ENCODE measurements around the gene OR2L2. TPM values are rescaled to one million over a fixed set of nuclear protein-coding genes. Genes with fewer than 3 reads are reported as not detected.

Gene OR2L2
- total and polyA plus RNA-seq, 9 of the 15 experiments (the other 6 are each of a cell fraction or from before 2014, with no cell fraction given), result 0.04 to 0.07 (median 0.05) TPM; not detected in 6

- WGBS (ENCODE audit: insufficient coverage, low coverage, missing lambda C conversion rate), result 1% methylated on average over 3 of the region's 3 CpGs
- CTCF ChIA-PET (ENCODE audit: low intra/inter-chr PET ratio), result no interaction called here
- ATAC-seq (no peak), DNase-seq (ENCODE audit: extremely low read depth in 1 of 4, low spot score in 3 of 4) (no peak), FAIRE-seq (no peak)
- H3K27ac ChIP-seq (ENCODE audit: extremely low read depth, low read depth, low read length), result no peak overlapping the region
- POLR2A ChIA-PET, result no interaction called here
- no peaks in the 10 kb centered on the region for H3K4me1 ChIP-seq (replicated peaks in 1 of 2; ENCODE audit: control insufficient read depth in 2 of 2, insufficient read depth in 2 of 2, low read length in 2 of 2)
- H3K4me2 ChIP-seq (ENCODE audit: insufficient read depth, low read length), result no peak overlapping the region
- H2AFZ ChIP-seq (ENCODE audit: low read depth, low read length), result no peak overlapping the region
- no peak overlapping the region for H3K4me3 ChIP-seq
- no peaks in the 10 kb centered on the region for H3K36me3 ChIP-seq (ENCODE audit: control insufficient read depth, insufficient read depth, low read length)
- no peaks in the 10 kb centered on the region for H3K27me3 ChIP-seq (ENCODE audit: control insufficient read depth in 2 of 2, insufficient read depth in 2 of 2, low read length in 2 of 2)
- TF ChIP-seq ZNF507 (tag; conservative IDR thresholded peaks at IDR 0.05) (0 out of 2 replicates have a peak, but pooled peaks have one; percentile 23), NCOA2 (IDR thresholded peaks at IDR 0.05; ENCODE audit: partially characterized antibody in 2 of 2) (no peak), ZNF324 (CRISPR knock-in tag; IDR thresholded peaks at IDR 0.05) (peak; percentile 99), SRF (CRISPR knock-in tag; IDR thresholded peaks at IDR 0.05) (no peak)
- BruUV-seq (replicated peaks), result no TSS peak
- peaks cover 3% of the 10 kb centered on the region for H3K9me3 ChIP-seq (replicated peaks; ENCODE audit: control insufficient read depth, insufficient read depth, low read depth, low read length)
- H3K9me1 ChIP-seq (ENCODE audit: control insufficient read depth, insufficient read depth, low read length), result no peaks in the 10 kb centered on the region
- no peaks in the 10 kb centered on the region for H4K20me1 ChIP-seq (replicated peaks; ENCODE audit: control insufficient read depth, insufficient read depth, low read length)
- intact Hi-C loops (cut with micrococcal nuclease), result no loop called here
- no peaks in the 10 kb centered on the region for H3K79me2 ChIP-seq (ENCODE audit: control insufficient read depth, insufficient read depth, low read length)
- in situ Hi-C loops (cut with MboI), result no loop called here
- no peak overlapping the region for H3K9ac ChIP-seq (ENCODE audit: insufficient read depth in 1 of 2, low read depth in 2 of 2, low read length in 2 of 2)
Measured at GRCh38 chr1:248009681-248010080, 20.2 kb upstream of the OR2L2 start.

GRCh38 chr1:248013229-248013710 is 16.6 kb upstream of the OR2L2 start, which contains the start of gene OR2L5:
OR2L5 (plus strand) TSS chr1:248013660; CDS start chr1:248021948, 8,288 bp downstream.
- Histone ChIP-seq H3K9me1 (ENCODE audit: control insufficient read depth, insufficient read depth, low read length) (no peaks in the 10 kb centered on the region), H2AFZ (ENCODE audit: low read depth, low read length) (no peak within 1 kb of the TSS), H3K36me3 (ENCODE audit: control insufficient read depth, insufficient read depth, low read length) (no peaks in the 10 kb centered on the region), H3K4me3 (no peak within 1 kb of the TSS), H3K27me3 (ENCODE audit: control insufficient read depth in 2 of 2, insufficient read depth in 2 of 2, low read length in 2 of 2) (no peaks in the 10 kb centered on the region), H3K27ac (ENCODE audit: extremely low read depth, low read depth, low read length) (no peak within 1 kb of the TSS), H3K9ac (ENCODE audit: insufficient read depth in 1 of 2, low read depth in 2 of 2, low read length in 2 of 2) (no peak within 1 kb of the TSS), H4K20me1 (replicated peaks; ENCODE audit: control insufficient read depth, insufficient read depth, low read length) (no peaks in the 10 kb centered on the region), H3K4me2 (ENCODE audit: insufficient read depth, low read length) (no peak within 1 kb of the TSS), H3K4me1 (replicated peaks in 1 of 2; ENCODE audit: control insufficient read depth in 2 of 2, insufficient read depth in 2 of 2, low read length in 2 of 2) (no peaks in the 10 kb centered on the region), H3K79me2 (ENCODE audit: control insufficient read depth, insufficient read depth, low read length) (no peaks in the 10 kb centered on the region), H3K9me3 (replicated peaks; ENCODE audit: control insufficient read depth, insufficient read depth, low read depth, low read length) (no peaks in the 10 kb centered on the region; the same call in 1 of the 2 replicates)
- DNase-seq (ENCODE audit: extremely low read depth in 1 of 4, low spot score in 3 of 4) (no peak), FAIRE-seq (no peak), ATAC-seq (no peak)
- BruUV-seq (replicated peaks), result no TSS peak
- CTCF ChIA-PET (ENCODE audit: low intra/inter-chr PET ratio), result no interaction called here
- WGBS (ENCODE audit: insufficient coverage, low coverage, missing lambda C conversion rate), result 0% methylated on average over 2 of the region's 2 CpGs
- in situ Hi-C loops (cut with MboI) (no loop called here), intact Hi-C loops (cut with micrococcal nuclease) (no loop called here)
- POLR2A ChIA-PET, result no interaction called here
- no peak for TF ChIP-seq MCM7 (IDR thresholded peaks at IDR 0.05)
- TF ChIP-seq, protein P1, sequence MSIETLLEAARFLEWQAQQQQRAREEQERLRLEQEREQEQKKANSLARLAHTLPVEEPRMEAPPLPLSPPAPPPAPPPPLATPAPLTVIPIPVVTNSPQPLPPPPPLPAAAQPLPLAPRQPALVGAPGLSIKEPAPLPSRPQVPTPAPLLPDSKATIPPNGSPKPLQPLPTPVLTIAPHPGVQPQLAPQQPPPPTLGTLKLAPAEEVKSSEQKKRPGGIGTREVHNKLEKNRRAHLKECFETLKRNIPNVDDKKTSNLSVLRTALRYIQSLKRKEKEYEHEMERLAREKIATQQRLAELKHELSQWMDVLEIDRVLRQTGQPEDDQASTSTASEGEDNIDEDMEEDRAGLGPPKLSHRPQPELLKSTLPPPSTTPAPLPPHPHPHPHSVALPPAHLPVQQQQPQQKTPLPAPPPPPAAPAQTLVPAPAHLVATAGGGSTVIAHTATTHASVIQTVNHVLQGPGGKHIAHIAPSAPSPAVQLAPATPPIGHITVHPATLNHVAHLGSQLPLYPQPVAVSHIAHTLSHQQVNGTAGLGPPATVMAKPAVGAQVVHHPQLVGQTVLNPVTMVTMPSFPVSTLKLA (conservative IDR thresholded peaks at IDR 0.05), result no peak
- no peak for TF ChIP-seq ZNF436 (CRISPR knock-in tag; IDR thresholded peaks at IDR 0.05)
- no peak for TF ChIP-seq ZNF232 (CRISPR knock-in tag; IDR thresholded peaks at IDR 0.05)
- TF ChIP-seq TFAP4 (CRISPR knock-in tag; IDR thresholded peaks at IDR 0.05; ENCODE audit: borderline replicate concordance), result no peak
- no peak for TF ChIP-seq SNRNP70 (optimal IDR thresholded peaks at IDR 0.05; ENCODE audit: low read depth, low read length)
- TF ChIP-seq ZEB2 (IDR thresholded peaks at IDR 0.05), result no peak
- no peak for TF ChIP-seq JUND (IDR thresholded peaks at IDR 0.05; ENCODE audit: borderline replicate concordance, low read depth, low read length)
- no peak for TF ChIP-seq JUND (tag; IDR thresholded peaks at IDR 0.05; ENCODE audit: borderline replicate concordance, low read depth, low read length)
- TF ChIP-seq EHMT2 (IDR thresholded peaks at IDR 0.05), result no peak
- TF ChIP-seq KLF6 (CRISPR knock-in tag; IDR thresholded peaks at IDR 0.05; ENCODE audit: borderline replicate concordance), result no peak
- no peak for TF ChIP-seq MBD2 (IDR thresholded peaks at IDR 0.05; ENCODE audit: borderline replicate concordance, low read depth)

Measured in K562 (cell line).